ENCODE measurements around the gene LYSMD4.

Gene LYSMD4

DNA sequence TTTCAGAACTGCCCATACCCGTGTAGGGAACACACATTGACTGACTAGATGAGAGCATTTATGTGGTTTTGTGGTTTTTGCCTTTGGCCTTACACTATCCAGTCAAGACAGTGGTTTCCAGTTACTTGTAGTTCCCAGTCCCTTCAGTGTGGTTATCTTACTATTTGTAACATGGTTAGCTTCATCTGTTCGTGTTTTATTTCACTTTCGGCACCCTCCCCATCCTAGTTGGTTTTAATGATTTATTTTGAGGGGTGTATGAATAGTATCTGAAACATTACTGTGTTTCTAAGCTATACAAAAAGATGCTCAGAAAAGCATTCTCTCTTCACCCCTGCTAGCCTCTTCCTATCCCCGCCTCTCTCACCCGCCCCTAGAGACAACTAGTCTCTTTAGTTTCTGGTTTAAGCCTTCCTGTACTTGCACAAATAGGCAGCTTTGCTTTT lies 14.1 kb downstream of the LYSMD4 start:
- Histone ChIP-seq H3K36me3 (ENCODE audit: control insufficient read depth, insufficient read depth, low read length) (peaks cover 8% of the 10 kb centered on the region), H3K27me3 (ENCODE audit: control insufficient read depth, insufficient read depth, low read length) (no peaks in the 10 kb centered on the region), H3K9me3 (ENCODE audit: control insufficient read depth, insufficient read depth, low read depth, low read length) (no peaks in the 10 kb centered on the region; the same call in 1 of the 2 replicates), H3K27ac (ENCODE audit: low read depth, low read length) (no peak overlapping the region), H3K9ac (ENCODE audit: low read length) (no peak overlapping the region), H3K4me3 (ENCODE audit: low read depth, low read length) (no peak overlapping the region), H3K4me1 (ENCODE audit: control insufficient read depth, insufficient read depth, low read length) (no peaks in the 10 kb centered on the region)

DNA sequence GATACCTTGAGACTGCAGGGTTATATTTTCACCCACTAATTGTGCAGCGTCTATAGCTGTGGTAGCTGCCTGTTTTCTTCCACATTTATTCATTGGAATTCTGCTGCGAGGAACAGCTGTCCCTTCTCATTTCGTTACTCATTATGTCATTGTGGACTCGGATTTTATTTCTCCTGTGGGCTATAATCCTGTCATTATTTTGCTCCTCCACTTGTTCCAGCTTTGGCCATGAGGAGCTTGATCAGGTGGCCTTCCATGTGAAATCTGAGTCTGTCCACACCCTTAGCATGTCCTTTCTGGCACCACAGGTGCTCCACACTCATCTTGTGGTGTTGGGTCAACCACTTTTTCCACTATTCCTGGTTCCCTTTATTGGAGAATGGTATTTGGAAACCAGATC lies 14.8 kb downstream of the LYSMD4 start:
- H3K4me3 ChIP-seq (ENCODE audit: low read depth, low read length): no peak overlapping the region

DNA sequence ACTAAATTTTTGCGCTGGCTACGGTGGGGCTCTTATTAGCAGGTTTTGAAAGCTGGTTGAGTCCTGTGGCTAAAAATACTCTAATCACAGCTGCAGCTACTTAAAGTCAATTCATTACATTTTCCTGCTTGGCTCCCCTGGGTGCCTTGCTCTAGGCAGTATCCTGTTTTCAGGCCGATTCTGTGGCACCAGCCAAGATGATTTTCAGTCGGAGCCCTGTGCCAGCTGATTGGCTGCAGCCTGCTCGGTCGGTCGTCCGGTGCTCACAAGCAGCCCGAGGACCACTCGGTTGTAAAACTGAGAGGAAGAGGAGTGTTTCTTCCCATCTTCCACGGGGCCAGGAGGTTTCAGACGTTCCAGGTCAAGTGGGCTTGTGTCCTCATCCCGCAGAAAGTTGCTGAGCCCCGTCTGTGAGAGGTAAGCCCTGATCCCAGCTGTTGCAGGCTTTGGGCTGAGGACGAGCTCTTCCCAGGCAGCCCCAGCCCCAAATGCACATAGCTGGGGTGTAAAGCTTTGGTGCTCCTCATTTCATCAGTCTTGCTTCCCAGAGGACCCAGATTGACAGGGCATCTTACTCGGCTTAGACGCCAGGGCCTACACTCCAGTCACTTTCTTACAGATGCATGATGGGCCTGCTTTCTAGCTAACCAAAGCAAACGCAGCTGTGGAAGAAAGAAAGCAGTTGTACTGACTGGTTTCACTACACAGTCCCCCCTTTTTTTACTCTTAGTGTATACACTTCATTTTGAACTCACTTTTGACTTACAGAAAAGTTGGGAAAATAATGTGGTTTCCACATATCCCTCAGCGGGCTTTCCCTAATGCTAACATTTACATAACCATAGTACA lies 15.9 kb downstream of the LYSMD4 start:
- no peaks in the 10 kb centered on the region for H3K4me1 ChIP-seq (ENCODE audit: control insufficient read depth, insufficient read depth, low read length)
- H3K36me3 ChIP-seq (ENCODE audit: control insufficient read depth, insufficient read depth, low read length): peaks cover 17% of the 10 kb centered on the region
- no peak overlapping the region for H3K27ac ChIP-seq (ENCODE audit: low read depth, low read length)
- H3K4me3 ChIP-seq (ENCODE audit: low read depth, low read length): no peak overlapping the region
- no peaks in the 10 kb centered on the region for H3K9me3 ChIP-seq (ENCODE audit: control insufficient read depth, insufficient read depth, low read depth, low read length)
- H3K9ac ChIP-seq (ENCODE audit: low read length): no peak overlapping the region
- no peaks in the 10 kb centered on the region for H3K27me3 ChIP-seq (ENCODE audit: control insufficient read depth, insufficient read depth, low read length)

More for the DNA sequence above, 14.8 kb downstream of the LYSMD4 start:
- Histone ChIP-seq H3K27ac (ENCODE audit: low read depth, low read length) (no peak overlapping the region), H3K36me3 (ENCODE audit: control insufficient read depth, insufficient read depth, low read length) (peaks cover 8% of the 10 kb centered on the region), H3K9ac (ENCODE audit: low read length) (no peak overlapping the region), H3K4me1 (ENCODE audit: control insufficient read depth, insufficient read depth, low read length) (no peaks in the 10 kb centered on the region), H3K27me3 (ENCODE audit: control insufficient read depth, insufficient read depth, low read length) (no peaks in the 10 kb centered on the region), H3K9me3 (ENCODE audit: control insufficient read depth, insufficient read depth, low read depth, low read length) (no peaks in the 10 kb centered on the region)

DNA sequence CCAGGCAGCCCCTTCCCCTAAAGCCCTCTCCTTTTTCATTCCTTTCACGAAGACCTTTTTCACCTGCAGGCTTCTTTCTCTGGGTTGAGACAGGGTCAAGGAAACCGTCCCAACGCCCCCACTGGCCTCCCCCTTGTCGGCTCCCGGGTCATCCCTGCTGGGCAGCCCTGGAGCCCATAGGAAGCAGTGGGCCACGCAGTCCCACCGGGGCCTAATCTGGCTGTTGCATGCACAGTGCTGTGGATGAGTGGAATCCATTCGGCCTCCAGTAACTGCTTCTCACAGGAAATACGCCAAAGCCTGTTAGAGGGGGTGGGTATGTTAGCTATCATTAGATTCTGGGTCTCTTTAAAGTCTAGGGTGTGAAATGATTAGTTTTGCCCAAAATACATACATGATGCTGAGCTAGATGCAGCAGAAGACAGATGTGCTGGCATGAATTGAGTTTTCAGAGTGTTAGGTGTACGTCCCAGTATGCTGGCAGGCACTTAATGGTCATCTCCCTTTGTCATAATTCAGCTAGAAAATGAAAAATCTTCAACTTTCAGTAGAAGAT lies 16.6 kb downstream of the LYSMD4 start:
- Histone ChIP-seq H3K4me3 (ENCODE audit: low read depth, low read length) (no peak overlapping the region), H3K27me3 (ENCODE audit: control insufficient read depth, insufficient read depth, low read length) (no peaks in the 10 kb centered on the region), H3K4me1 (ENCODE audit: control insufficient read depth, insufficient read depth, low read length) (0 out of 2 replicates have a peak, but pooled peaks cover 3% of the 10 kb centered on the region), H3K9me3 (ENCODE audit: control insufficient read depth, insufficient read depth, low read depth, low read length) (no peaks in the 10 kb centered on the region), H3K27ac (ENCODE audit: low read depth, low read length) (no peak overlapping the region), H3K9ac (ENCODE audit: low read length) (no peak overlapping the region), H3K36me3 (ENCODE audit: control insufficient read depth, insufficient read depth, low read length) (peaks cover 23% of the 10 kb centered on the region)

DNA sequence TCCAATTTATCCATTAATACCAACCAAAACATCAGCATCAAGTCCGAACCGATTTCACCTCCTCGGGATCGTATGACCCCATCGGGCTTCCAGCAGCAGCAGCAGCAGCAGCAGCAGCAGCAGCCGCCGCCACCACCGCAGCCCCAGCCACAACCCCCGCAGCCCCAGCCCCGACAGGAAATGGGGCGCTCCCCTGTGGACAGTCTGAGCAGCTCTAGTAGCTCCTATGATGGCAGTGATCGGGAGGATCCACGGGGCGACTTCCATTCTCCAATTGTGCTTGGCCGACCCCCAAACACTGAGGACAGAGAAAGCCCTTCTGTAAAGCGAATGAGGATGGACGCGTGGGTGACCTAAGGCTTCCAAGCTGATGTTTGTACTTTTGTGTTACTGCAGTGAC lies 20.8 kb downstream of the LYSMD4 start:
- no peaks in the 10 kb centered on the region for H3K9me3 ChIP-seq (ENCODE audit: control insufficient read depth, insufficient read depth, low read depth, low read length)
- no peak overlapping the region for H3K9ac ChIP-seq (ENCODE audit: low read length)
- no peak overlapping the region for H3K4me3 ChIP-seq (ENCODE audit: low read depth, low read length)
- peaks cover 39% of the 10 kb centered on the region for H3K36me3 ChIP-seq (ENCODE audit: control insufficient read depth, insufficient read depth, low read length)
- no peak overlapping the region for H3K27ac ChIP-seq (ENCODE audit: low read depth, low read length)
- peaks cover 6% of the 10 kb centered on the region; the same call in 1 of the 2 replicates for H3K4me1 ChIP-seq (ENCODE audit: control insufficient read depth, insufficient read depth, low read length)
- no peaks in the 10 kb centered on the region for H3K27me3 ChIP-seq (ENCODE audit: control insufficient read depth, insufficient read depth, low read length)

DNA sequence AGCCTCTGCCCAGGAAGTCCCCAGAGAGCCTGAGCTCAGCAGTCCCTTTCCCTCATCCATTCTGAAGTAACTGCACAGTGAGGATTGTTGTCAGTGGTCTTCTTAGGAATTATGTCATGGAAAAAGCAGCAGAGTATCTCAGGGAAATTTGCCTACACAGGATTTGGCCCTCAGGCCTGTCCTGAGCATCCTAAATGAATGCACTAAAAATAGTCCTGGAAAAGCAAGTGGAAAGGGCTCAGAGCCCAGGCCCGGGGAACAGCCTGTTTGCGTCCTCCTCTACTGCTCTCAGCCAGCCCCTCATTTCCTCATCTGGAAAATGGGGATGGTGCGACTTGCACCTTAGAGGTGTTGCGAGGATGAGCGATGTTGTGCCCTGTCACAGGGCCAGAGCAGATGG lies 21.6 kb downstream of the LYSMD4 start:
- Histone ChIP-seq H3K9me3 (ENCODE audit: control insufficient read depth, insufficient read depth, low read depth, low read length) (no peaks in the 10 kb centered on the region), H3K4me1 (ENCODE audit: control insufficient read depth, insufficient read depth, low read length) (peaks cover 6% of the 10 kb centered on the region; the same call in 1 of the 2 replicates), H3K4me3 (ENCODE audit: low read depth, low read length) (no peak overlapping the region), H3K36me3 (ENCODE audit: control insufficient read depth, insufficient read depth, low read length) (peaks cover 44% of the 10 kb centered on the region), H3K27me3 (ENCODE audit: control insufficient read depth, insufficient read depth, low read length) (no peaks in the 10 kb centered on the region), H3K9ac (ENCODE audit: low read length) (no peak overlapping the region), H3K27ac (ENCODE audit: low read depth, low read length) (no peak overlapping the region)

DNA sequence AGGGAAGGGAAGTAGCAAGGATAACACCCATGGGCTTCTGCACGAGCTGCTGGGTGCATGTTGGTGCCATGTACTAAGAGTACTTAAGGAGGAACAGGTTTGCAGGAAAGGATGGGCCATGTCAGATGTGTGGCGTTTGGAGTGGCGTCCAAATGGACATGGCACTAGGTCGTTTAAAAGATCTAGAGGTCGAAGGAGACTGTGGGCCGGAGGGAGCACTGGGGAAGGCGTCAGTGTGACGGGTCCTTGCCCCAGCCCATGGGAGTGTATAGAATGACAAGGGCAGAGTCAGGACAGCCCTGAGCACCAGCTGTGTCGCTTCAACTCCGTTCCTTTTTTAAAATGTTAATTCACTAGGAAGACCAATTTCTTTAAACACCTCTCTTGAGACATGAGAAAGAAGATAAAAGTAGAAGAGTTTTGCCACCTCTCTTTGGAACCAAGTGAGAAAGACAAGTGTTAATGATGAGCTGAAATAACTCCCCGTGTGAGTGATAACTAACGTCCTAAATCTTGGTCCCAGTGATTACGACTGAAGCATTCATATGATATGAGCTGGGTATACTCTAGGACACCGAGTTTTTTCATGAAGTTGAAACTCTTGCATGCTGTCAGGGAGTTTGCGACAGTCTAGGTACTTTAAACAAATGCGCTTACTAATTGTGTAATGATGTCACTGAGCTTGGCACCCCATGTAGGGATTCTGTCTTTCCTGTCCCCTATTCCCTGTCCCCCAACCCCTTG lies 23.8 kb downstream of the LYSMD4 start:
- Histone ChIP-seq H3K4me1 (ENCODE audit: control insufficient read depth, insufficient read depth, low read length) (peaks cover 6% of the 10 kb centered on the region; the same call in 1 of the 2 replicates), H3K4me3 (ENCODE audit: low read depth, low read length) (no peak overlapping the region)

DNA sequence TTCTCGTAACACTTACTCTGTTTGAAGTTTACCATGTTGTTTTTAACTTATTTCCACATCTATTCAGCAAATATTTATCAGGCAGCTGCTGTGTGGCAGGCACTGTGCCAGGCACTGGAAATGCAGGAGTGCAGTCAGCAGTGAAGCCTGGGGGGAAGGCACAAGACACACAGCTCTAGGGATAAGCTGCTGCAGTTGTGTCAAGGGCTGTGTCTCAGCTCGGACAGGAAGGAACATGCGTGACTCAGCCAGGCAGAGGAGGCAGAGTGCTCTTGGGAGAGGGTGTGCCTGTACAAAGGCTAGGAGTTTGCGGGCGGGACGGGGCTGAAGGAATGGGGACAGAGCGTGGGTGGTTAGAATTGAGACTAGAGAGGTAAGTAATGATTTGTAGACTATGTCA lies 24.7 kb downstream of the LYSMD4 start:
- H3K36me3 ChIP-seq (ENCODE audit: control insufficient read depth, insufficient read depth, low read length): peaks cover 35% of the 10 kb centered on the region

More for the DNA sequence above, 23.8 kb downstream of the LYSMD4 start:
- Histone ChIP-seq H3K9ac (ENCODE audit: low read length) (no peak overlapping the region), H3K36me3 (ENCODE audit: control insufficient read depth, insufficient read depth, low read length) (peaks cover 35% of the 10 kb centered on the region), H3K27ac (ENCODE audit: low read depth, low read length) (no peak overlapping the region), H3K9me3 (ENCODE audit: control insufficient read depth, insufficient read depth, low read depth, low read length) (no peaks in the 10 kb centered on the region), H3K27me3 (ENCODE audit: control insufficient read depth, insufficient read depth, low read length) (no peaks in the 10 kb centered on the region)

DNA sequence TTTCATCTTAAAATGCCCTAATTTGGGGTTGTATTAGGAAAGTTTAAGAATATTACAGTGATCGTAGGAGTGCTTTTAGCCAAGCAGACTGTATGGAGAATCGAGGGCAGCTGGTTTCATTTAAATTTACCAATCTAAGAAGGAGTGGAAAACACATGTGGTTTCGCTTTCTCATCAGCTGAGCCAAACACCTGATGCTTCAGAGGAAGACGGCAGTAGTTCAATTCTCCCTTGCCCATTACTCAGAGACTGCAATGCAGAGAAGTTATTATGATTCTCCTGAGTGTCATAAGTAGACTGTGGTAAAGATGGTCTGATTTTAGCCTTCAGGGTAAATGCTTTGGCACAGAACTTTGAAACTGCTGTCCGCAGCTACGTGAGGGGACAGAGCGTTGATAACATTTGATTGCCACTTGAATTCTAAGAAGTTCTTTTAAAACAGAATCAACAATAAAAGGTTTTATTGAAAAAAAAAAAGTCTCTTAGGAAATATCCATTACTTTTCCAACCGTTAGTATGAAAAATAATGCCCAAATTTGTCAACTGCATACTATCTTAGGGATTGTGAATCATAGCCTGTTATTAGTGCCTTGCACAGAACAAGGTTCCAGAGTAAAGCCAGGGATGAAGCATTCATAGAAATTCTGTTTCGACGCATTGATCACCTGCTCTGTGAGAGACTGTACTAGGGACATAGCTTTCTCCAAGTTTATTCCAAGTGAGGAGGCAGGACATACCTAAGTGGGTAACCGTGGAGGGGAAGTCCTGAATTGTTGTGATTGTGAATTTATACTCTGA lies 25.6 kb downstream of the LYSMD4 start:
- no peak overlapping the region for H3K9ac ChIP-seq (ENCODE audit: low read length)
- no peaks in the 10 kb centered on the region for H3K27me3 ChIP-seq (ENCODE audit: control insufficient read depth, insufficient read depth, low read length)
- peaks cover 19% of the 10 kb centered on the region for H3K4me1 ChIP-seq (ENCODE audit: control insufficient read depth, insufficient read depth, low read length)
- H3K27ac ChIP-seq (ENCODE audit: low read depth, low read length): no peak overlapping the region
- peaks cover 29% of the 10 kb centered on the region for H3K36me3 ChIP-seq (ENCODE audit: control insufficient read depth, insufficient read depth, low read length)
- H3K9me3 ChIP-seq (ENCODE audit: control insufficient read depth, insufficient read depth, low read depth, low read length): no peaks in the 10 kb centered on the region
- H3K4me3 ChIP-seq (ENCODE audit: low read depth, low read length): no peak overlapping the region

More for the DNA sequence above, 24.7 kb downstream of the LYSMD4 start:
- Histone ChIP-seq H3K27me3 (ENCODE audit: control insufficient read depth, insufficient read depth, low read length) (no peaks in the 10 kb centered on the region), H3K9me3 (ENCODE audit: control insufficient read depth, insufficient read depth, low read depth, low read length) (no peaks in the 10 kb centered on the region), H3K4me1 (ENCODE audit: control insufficient read depth, insufficient read depth, low read length) (peaks cover 10% of the 10 kb centered on the region), H3K4me3 (ENCODE audit: low read depth, low read length) (no peak overlapping the region), H3K9ac (ENCODE audit: low read length) (no peak overlapping the region), H3K27ac (ENCODE audit: low read depth, low read length) (no peak overlapping the region)

DNA sequence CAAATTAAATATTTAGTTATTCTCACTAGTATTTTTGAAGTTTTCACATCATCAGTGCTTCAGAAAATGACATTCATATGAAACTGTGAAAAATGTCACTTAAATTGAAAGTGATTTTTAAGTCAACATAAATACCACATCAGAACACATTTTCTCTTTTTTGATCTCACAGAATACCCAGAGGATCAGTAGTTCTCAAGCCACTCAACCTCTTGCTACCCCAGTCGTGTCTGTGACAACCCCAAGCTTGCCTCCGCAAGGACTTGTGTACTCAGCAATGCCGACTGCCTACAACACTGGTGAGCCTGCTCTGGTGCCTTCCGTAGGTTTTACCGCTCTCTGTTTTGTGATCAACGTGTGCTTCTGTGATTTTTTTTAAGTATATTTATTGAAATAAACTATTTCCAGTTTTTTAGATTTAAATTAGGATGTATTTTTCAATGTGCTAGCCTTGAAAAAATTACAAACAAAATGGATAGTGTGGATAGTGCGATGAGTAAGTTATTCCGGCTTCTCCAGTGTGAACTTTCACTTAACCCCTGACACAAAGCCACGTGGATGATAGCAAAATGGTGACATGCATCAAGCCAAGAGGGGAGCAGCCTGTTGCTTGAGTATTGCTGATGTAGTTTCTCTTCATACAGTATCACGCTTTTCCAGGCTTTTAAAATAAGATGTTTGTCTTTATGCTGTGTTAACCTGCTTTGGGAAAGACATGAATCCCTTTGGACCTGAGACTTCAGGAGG lies 26.5 kb downstream of the LYSMD4 start:
- Histone ChIP-seq H3K27me3 (ENCODE audit: control insufficient read depth, insufficient read depth, low read length) (no peaks in the 10 kb centered on the region), H3K36me3 (ENCODE audit: control insufficient read depth, insufficient read depth, low read length) (peaks cover 21% of the 10 kb centered on the region), H3K9ac (ENCODE audit: low read length) (no peak overlapping the region), H3K27ac (ENCODE audit: low read depth, low read length) (no peak overlapping the region), H3K4me3 (ENCODE audit: low read depth, low read length) (no peak overlapping the region), H3K4me1 (ENCODE audit: control insufficient read depth, insufficient read depth, low read length) (peaks cover 16% of the 10 kb centered on the region), H3K9me3 (ENCODE audit: control insufficient read depth, insufficient read depth, low read depth, low read length) (no peaks in the 10 kb centered on the region)
